Right lobe of liver (tissue), 6 donors: Measurements from ENCODE around the gene SBF2. TPM values are rescaled to one million over a fixed set of nuclear protein-coding genes. Genes with fewer than 3 reads are reported as not detected.

Experiments used
- ATAC-seq, 4 donors: fragments of 200-7000 bp; cut with Tn5 transposase; one replicate each; pipeline ENCODE4 v1.9.1; 2020; ENCODE audit warnings: mild to moderate bottlenecking in 4 of 4, moderate library complexity in 4 of 4
- DNase-seq, 3 donors: peaks; one replicate each; pipeline ENCODE4 v3.0.0-alpha.2; 2020
- H3K27ac ChIP-seq, 3 donors: fragments of 200-600 bp; one replicate each; pipeline ENCODE4 v1.8.0; 2022
- H3K27me3 ChIP-seq, 2 donors: fragments of 200-600 bp; one replicate each; pipeline ENCODE4 v1.8.0; 2022
- H3K36me3 ChIP-seq, 4 donors: fragments of 200-600 bp; sonication (generic) in 1 of 4; one replicate each; pipeline versions ENCODE4 v1.5.1 to v1.8.0; 2017 to 2022; ENCODE audit warnings: control low read depth in 1 of 4
- H3K4me1 ChIP-seq, 4 donors: fragments of 200-600 bp; sonication (generic) in 1 of 4; one replicate each; pipeline versions ENCODE4 v1.5.1 to v1.8.0; 2017 to 2022; ENCODE audit warnings: control low read depth in 1 of 4
- H3K4me3 ChIP-seq, 3 donors: fragments of 200-600 bp; one replicate each; pipeline ENCODE4 v1.8.0; 2022
- H3K9me3 ChIP-seq, 4 donors: fragments of 200-600 bp; sonication (generic) in 1 of 4; one replicate each; pipeline versions ENCODE4 v1.5.1 to v1.8.0; 2017 to 2022; ENCODE audit warnings: control low read depth in 1 of 4
- CTCF ChIP-seq, 4 donors: fragments of 200-600 bp in 3 of 4; fragments of 450-650 bp in 1 of 4; IDR thresholded peaks; one replicate each; pipeline versions ENCODE4 v1.5.1 to v1.8.0; 2016 to 2022; ENCODE audit warnings: antibody characterized with exemption in 4 of 4, mild to moderate bottlenecking in 2 of 4
- POLR2A ChIP-seq: fragments of 450-650 bp; IDR thresholded peaks from one replicate; pipeline ENCODE4 v1.6.1; 2017; ENCODE audit warnings: antibody characterized with exemption, mild to moderate bottlenecking
- WGBS: methylation state at CpG from one replicate; pipeline ENCODE4 v1.1.6; 2018; ENCODE audit warnings: low coverage, low lambda C conversion rate; ENCODE audit not compliant: insufficient coverage; ENCODE audit errors: missing lambda C conversion rate; 5-methylcytosine and 5-hydroxymethylcytosine counted together
- intact Hi-C, 2 donors: fragments of 100-400 bp; cut with DNase I; formaldehyde crosslinking; loops; one replicate each; pipeline versions ENCODE4 v1.11.2 to v1.14.1; 2022
- total RNA-seq, 6 experiments: library from RNA; depleted of rRNA in 2 of 6; stranded (reverse); fragments of >200 nt in 2 of 6; fragmentation: NEBNext Ultra II Directional in 3 of 6; extraction: Animal tissue kit (Norgen Biotek cat#: 25700) in 3 of 6; gene quantifications; one replicate each; pipeline versions ENCODE4 v1.1.0 to v1.2.4, GENCODE V29; 2016 to 2023
- donor health status: DM: no; HTN: yes; CAD: no.
- donor health status: DM: no; HTN: no; CAD: no.
- donor health status: DM: no; HTN: no; CAD: no.
- donor health status: DM: no; HTN: yes; CAD: no.
- donor health status: DM: no; HTN: yes; CAD: no.

SBF2 gene
- total RNA-seq, 6 experiments from 2014 or later = 13.7 to 28.4 (median 21.3) TPM

- H3K4me3 ChIP-seq = no peak overlapping the region
- DNase-seq = no peak
- H3K9me3 ChIP-seq = no peaks in the 10 kb centered on the region
- H3K27ac ChIP-seq = no peak overlapping the region
- H3K27me3 ChIP-seq = no peaks in the 10 kb centered on the region
- intact Hi-C loops = no loop called here
- H3K36me3 ChIP-seq = no peaks in the 10 kb centered on the region
- no peak for TF ChIP-seq CTCF (IDR thresholded peaks at IDR 0.05)
- no peak for TF ChIP-seq POLR2A
- ATAC-seq = no peak
- H3K4me1 ChIP-seq = no peaks in the 10 kb centered on the region
Measured at GRCh38 chr11:10164621-10165020, 129.4 kb downstream of the SBF2 start.

- H3K4me1 ChIP-seq = no peaks in the 10 kb centered on the region
- H3K9me3 ChIP-seq = no peaks in the 10 kb centered on the region
- no peaks in the 10 kb centered on the region for H3K27me3 ChIP-seq
- ATAC-seq (no peak), DNase-seq (no peak)
- intact Hi-C loops = no loop called here
- H3K36me3 ChIP-seq = no peaks in the 10 kb centered on the region
- H3K27ac ChIP-seq = no peak overlapping the region
- TF ChIP-seq CTCF (IDR thresholded peaks at IDR 0.05) (no peak), POLR2A (no peak)
- 70% methylated on average over 2 of the region's 2 CpGs for WGBS
- H3K4me3 ChIP-seq = no peak overlapping the region
Measured at GRCh38 chr11:10162222-10162621, 131.8 kb downstream of the SBF2 start.

- Histone ChIP-seq H3K27me3 (no peaks in the 10 kb centered on the region), H3K27ac (no peak overlapping the region), H3K4me3 (no peak overlapping the region), H3K36me3 (no peaks in the 10 kb centered on the region), H3K9me3 (no peaks in the 10 kb centered on the region), H3K4me1 (no peaks in the 10 kb centered on the region)
- ATAC-seq = no peak
- TF ChIP-seq CTCF (IDR thresholded peaks at IDR 0.05) = no peak
- no peak for TF ChIP-seq POLR2A
- no peak for DNase-seq
- WGBS = 97% methylated on average over 2 of the region's 2 CpGs
- intact Hi-C loops = no loop called here
Measured at GRCh38 chr11:10160350-10160749, 133.7 kb downstream of the SBF2 start.

- no peak overlapping the region for H3K27ac ChIP-seq
- no peak for ATAC-seq
- TF ChIP-seq CTCF (IDR thresholded peaks at IDR 0.05) (no peak), POLR2A (no peak)
- H3K4me1 ChIP-seq = no peaks in the 10 kb centered on the region
- H3K4me3 ChIP-seq = no peak overlapping the region
- DNase-seq = no peak
- intact Hi-C loops = no loop called here
- H3K36me3 ChIP-seq = no peaks in the 10 kb centered on the region
- no peaks in the 10 kb centered on the region for H3K27me3 ChIP-seq
- H3K9me3 ChIP-seq = no peaks in the 10 kb centered on the region
Measured at GRCh38 chr11:10158461-10158860, 135.6 kb downstream of the SBF2 start.

- Histone ChIP-seq H3K9me3 (no peaks in the 10 kb centered on the region), H3K27me3 (no peaks in the 10 kb centered on the region), H3K4me3 (no peak overlapping the region), H3K27ac (no peak overlapping the region), H3K4me1 (no peaks in the 10 kb centered on the region), H3K36me3 (no peaks in the 10 kb centered on the region)
- 63% methylated on average over 2 of the region's 17 CpGs for WGBS
- no peak for ATAC-seq
- no peak for DNase-seq
- TF ChIP-seq CTCF (IDR thresholded peaks at IDR 0.05) (no peak), POLR2A (no peak)
- intact Hi-C loops = no loop called here
Measured at GRCh38 chr11:10155793-10156490, 138.1 kb downstream of the SBF2 start.
